ENCODE measurements around the gene SPATA9. TPM values are rescaled to one million over a fixed set of nuclear protein-coding genes. Genes with fewer than 3 reads are reported as not detected.
"Not testable (repeated sequence)": the region's sequence is repeated elsewhere in the genome, so short reads cannot be mapped to it uniquely, and the experiment has no call there.

Gene SPATA9
- total RNA-seq, 2 donors from 2014 or later, result 0.30 TPM; not detected in 1

DNA sequence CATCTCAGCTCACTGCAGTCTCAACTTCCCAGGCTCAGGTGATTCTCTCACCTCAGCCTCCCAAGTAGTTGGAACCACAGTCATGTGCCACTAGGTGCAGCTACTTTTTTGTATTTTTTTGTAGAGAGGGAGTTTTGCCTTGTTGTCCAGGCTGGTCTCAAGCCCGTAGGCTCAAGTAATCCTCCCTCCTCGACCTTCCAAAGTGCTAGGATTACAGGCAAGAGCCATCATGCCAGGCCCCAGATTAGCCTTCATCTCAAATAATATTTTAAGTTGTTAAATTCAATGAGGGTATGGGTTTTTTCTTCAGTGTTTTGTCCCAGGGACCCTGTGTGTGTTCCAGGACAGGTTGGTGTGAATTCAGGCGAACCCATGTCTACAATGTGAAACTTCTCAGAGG, 48.7 kb downstream of the SPATA9 start:
- no peak overlapping the region for H3K4me3 ChIP-seq
- no peaks in the 10 kb centered on the region for H3K27me3 ChIP-seq

DNA sequence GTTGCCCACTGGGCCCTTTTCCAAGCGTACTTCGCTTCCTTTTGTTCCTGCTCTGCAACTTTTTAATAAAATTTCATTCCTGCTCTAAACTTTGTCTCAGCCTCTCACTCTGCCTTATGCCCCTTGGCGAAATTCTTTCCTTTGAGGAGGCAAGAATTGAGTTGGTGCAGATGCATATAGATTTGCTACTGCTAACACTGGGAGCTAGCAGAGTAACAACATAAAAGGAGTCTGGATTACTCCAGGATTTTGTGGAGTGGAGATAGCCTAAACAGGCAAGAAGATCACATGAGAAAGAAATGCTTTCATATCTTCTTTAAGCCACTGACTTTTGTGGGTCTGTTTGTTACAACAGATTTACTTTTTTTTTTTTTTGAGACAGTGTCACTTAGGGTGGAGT, 49.1 kb downstream of the SPATA9 start:
- no peaks in the 10 kb centered on the region for H3K9me3 ChIP-seq
- H3K4me3 ChIP-seq, result no peak overlapping the region
- DNase-seq (ENCODE audit: low spot score), result no peak
- no peak for TF ChIP-seq CTCF (IDR thresholded peaks at IDR 0.05)
- no peak overlapping the region for H3K27ac ChIP-seq
- peaks cover 0 to 11% of the 10 kb centered on the region in 2 donors for H3K4me1 ChIP-seq
- H3K27me3 ChIP-seq, result no peaks in the 10 kb centered on the region
- H3K36me3 ChIP-seq, result no peaks in the 10 kb centered on the region

More for the DNA sequence above, 48.7 kb downstream of the SPATA9 start:
- no peaks in the 10 kb centered on the region for H3K36me3 ChIP-seq
- H3K9me3 ChIP-seq, result no peaks in the 10 kb centered on the region
- peaks cover 0 to 11% of the 10 kb centered on the region in 2 donors for H3K4me1 ChIP-seq
- no peak for DNase-seq (ENCODE audit: low spot score)
- H3K27ac ChIP-seq, result no peak overlapping the region
- no peak for TF ChIP-seq CTCF (IDR thresholded peaks at IDR 0.05)

- not testable (repeated sequence) for H3K27ac ChIP-seq; H3K36me3 ChIP-seq; H3K9me3 ChIP-seq; H3K27me3 ChIP-seq; DNase-seq (ENCODE audit: low spot score); H3K4me3 ChIP-seq
- H3K4me1 ChIP-seq, result peaks cover 0 to 11% of the 10 kb centered on the region in 2 donors
These were observed 49.8 kb downstream of the SPATA9 start for GRCh38 chr5:95632942-95633341.

- Histone ChIP-seq H3K27ac (no peak overlapping the region), H3K4me3 (no peak overlapping the region), H3K4me1 (peaks cover 0 to 11% of the 10 kb centered on the region in 2 donors), H3K9me3 (no peaks in the 10 kb centered on the region), H3K36me3 (no peaks in the 10 kb centered on the region), H3K27me3 (no peaks in the 10 kb centered on the region)
- DNase-seq (ENCODE audit: low spot score), result no peak
- TF ChIP-seq CTCF (IDR thresholded peaks at IDR 0.05), result no peak
These were observed 50.7 kb downstream of the SPATA9 start for GRCh38 chr5:95631991-95632675.

- Histone ChIP-seq H3K4me1 (peaks cover 0 to 11% of the 10 kb centered on the region in 2 donors), H3K27ac (no peak overlapping the region), H3K27me3 (no peaks in the 10 kb centered on the region), H3K4me3 (no peak overlapping the region), H3K9me3 (no peaks in the 10 kb centered on the region), H3K36me3 (no peaks in the 10 kb centered on the region)
- DNase-seq (ENCODE audit: low spot score), result no peak
- TF ChIP-seq CTCF (IDR thresholded peaks at IDR 0.05), result no peak
These were observed 51.4 kb downstream of the SPATA9 start for GRCh38 chr5:95631255-95631958.

- TF ChIP-seq CTCF (IDR thresholded peaks at IDR 0.05), result no peak
- H3K36me3 ChIP-seq, result no peaks in the 10 kb centered on the region
- H3K27me3 ChIP-seq, result no peaks in the 10 kb centered on the region
- H3K27ac ChIP-seq, result no peak overlapping the region
- H3K4me3 ChIP-seq, result no peak overlapping the region
- peaks cover 0 to 11% of the 10 kb centered on the region in 2 donors for H3K4me1 ChIP-seq
- no peak for DNase-seq (ENCODE audit: low spot score)
- H3K9me3 ChIP-seq, result no peaks in the 10 kb centered on the region
These were observed 52.3 kb downstream of the SPATA9 start for GRCh38 chr5:95630394-95630917.
